IgD-negative memory B cell (primary cell): ENCODE results near the gene ACSS3. TPM values are rescaled to one million over a fixed set of nuclear protein-coding genes. Genes with fewer than 3 reads are reported as not detected.
"Not testable (repeated sequence)": the region's sequence is repeated elsewhere in the genome, so short reads cannot be mapped to it uniquely, and the experiment has no call there.

Experiments used
- H3K27ac Mint-ChIP-seq, 3 donors: one replicate each; pipeline ENCODE4 v1.8.0; 2020 to 2022; ENCODE audit warnings: mild to moderate bottlenecking in 3 of 3, mixed read lengths in 3 of 3, moderate library complexity in 1 of 3
- H3K27me3 Mint-ChIP-seq: one replicate; pipeline ENCODE4 v1.8.0; 2021; ENCODE audit warnings: mixed read lengths
- H3K36me3 Mint-ChIP-seq: one replicate; pipeline ENCODE4 v1.8.0; 2020; ENCODE audit warnings: mild to moderate bottlenecking, mixed read lengths
- H3K4me1 Mint-ChIP-seq, 3 donors: one replicate each; pipeline ENCODE4 v1.8.0; 2020 to 2022; ENCODE audit warnings: mixed read lengths in 3 of 3, mild to moderate bottlenecking in 1 of 3
- H3K4me3 Mint-ChIP-seq, 4 donors: one replicate each; pipeline ENCODE4 v1.8.0; 2020 to 2022; ENCODE audit warnings: mild to moderate bottlenecking in 4 of 4, mixed read lengths in 4 of 4, moderate library complexity in 3 of 4
- H3K9me3 Mint-ChIP-seq, 3 donors: one replicate each; pipeline ENCODE4 v1.8.0; 2020 to 2021; ENCODE audit warnings: mixed read lengths in 3 of 3, mild to moderate bottlenecking in 1 of 3
- polyA plus RNA-seq: library from polyadenylated mRNA; unstranded; fragments of 300-500 nt; fragmentation: Illumina TruSeq; gene quantifications from one replicate; pipeline ENCODE4 v1.2.3, GENCODE V29; 2021

Gene ACSS3
- not detected for polyA plus RNA-seq

GRCh38 chr12:81077686-81078441 lies at the start of gene ACSS3:
Gene ACSS3 (plus strand): TSS chr12:81078079. CDS start chr12:81078121, 42 bp downstream.
- H3K27me3 Mint-ChIP-seq = peaks cover 6% of the 10 kb centered on the region
- H3K4me1 Mint-ChIP-seq = no peaks in the 10 kb centered on the region
- peaks cover 0 to 12% (median 7%) of the 10 kb centered on the region in 3 donors for H3K9me3 Mint-ChIP-seq
- H3K27ac Mint-ChIP-seq = no peak within 1 kb of the TSS
- no peaks in the 10 kb centered on the region for H3K36me3 Mint-ChIP-seq
- H3K4me3 Mint-ChIP-seq = no peak within 1 kb of the TSS

DNA sequence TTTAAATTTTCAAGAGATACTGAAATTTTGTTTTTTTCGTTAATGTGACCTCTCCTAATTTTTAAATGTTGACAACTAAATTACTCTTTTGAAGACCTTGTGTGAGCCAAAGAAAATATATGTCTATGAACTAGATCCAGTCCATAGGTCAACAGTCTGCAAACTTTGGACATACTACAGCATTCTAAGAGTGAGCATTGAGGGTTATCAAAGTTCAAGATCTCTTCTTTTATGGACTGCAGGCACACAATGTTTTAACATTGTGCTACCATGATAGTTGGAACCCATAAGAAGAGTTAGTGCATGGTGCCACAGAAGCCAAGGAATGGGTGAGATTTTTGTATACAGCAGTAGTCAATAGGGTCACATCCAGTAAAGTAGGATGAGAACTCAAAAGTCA lies 43.0 kb upstream of the ACSS3 start:
- Mint-ChIP-seq H3K4me1 (no peaks in the 10 kb centered on the region), H3K36me3 (no peaks in the 10 kb centered on the region), H3K9me3 (peaks cover 0 to 3% (median 0%) of the 10 kb centered on the region in 3 donors), H3K27ac (no peak overlapping the region), H3K27me3 (no peaks in the 10 kb centered on the region), H3K4me3 (no peak overlapping the region)

GRCh38 chr12:81039231-81039630 lies 38.6 kb upstream of the ACSS3 start:
- Mint-ChIP-seq H3K4me1 (no peaks in the 10 kb centered on the region), H3K36me3 (no peaks in the 10 kb centered on the region), H3K4me3 (no peak overlapping the region), H3K27ac (no peak overlapping the region), H3K9me3 (peaks cover 0 to 6% (median 0%) of the 10 kb centered on the region in 3 donors), H3K27me3 (no peaks in the 10 kb centered on the region)

DNA sequence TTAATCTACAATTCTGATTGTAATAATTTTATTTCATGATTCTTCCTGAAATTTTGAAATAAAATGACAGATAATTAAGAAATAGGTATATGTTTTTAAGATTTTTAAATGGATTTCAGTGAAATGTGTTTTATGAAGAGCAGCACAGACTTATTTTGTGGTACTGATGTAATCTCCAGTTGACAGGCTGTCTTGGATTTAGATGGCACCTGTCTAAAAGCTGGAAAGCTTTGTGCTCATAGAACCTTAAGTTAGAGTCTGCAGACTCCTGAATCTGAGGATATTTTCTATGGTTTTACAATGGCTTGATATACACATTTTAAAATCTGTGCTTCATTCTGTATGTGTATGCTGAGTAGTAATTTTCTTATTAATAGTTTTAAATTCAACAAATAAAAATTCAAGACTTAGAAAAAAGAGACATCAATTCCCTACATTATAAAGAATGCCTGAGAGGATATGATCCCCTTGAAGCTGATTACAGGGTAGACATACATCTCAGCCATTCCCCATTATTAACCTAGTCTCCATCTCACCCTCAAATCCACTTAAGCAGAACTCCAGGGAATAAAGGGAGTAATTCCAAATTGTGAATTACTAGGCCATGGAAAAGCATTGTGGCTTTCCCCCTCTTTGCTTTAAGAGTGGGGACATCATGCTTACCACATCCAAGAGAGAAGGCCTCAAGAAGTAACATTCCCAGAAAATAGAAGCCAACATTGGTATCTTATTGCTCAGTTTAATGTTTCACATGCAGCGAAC lies 33.7 kb upstream of the ACSS3 start:
- Mint-ChIP-seq H3K36me3 (no peaks in the 10 kb centered on the region), H3K9me3 (peaks cover 2 to 22% (median 4%) of the 10 kb centered on the region in 3 donors), H3K4me3 (no peak overlapping the region), H3K27me3 (no peaks in the 10 kb centered on the region), H3K4me1 (no peaks in the 10 kb centered on the region), H3K27ac (no peak overlapping the region)

DNA sequence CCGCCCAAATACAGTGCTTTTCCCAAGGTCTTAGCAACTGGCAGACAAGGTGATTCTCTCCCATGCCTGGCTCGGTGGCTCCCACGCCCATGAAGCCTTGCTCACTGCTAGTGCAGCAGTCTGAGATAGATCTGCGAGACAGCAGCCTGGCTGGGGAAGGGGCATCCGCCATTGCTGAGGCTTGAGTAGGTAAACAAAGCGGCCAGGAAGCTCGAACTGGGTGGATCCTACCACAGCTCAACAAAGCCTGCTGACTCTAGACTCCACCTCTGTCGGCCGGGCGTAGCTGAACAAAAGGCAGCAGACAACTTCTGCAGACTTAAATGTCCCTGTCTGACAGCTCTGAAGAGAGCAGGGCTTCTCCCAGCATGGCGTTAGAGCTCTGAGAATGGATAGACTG lies 12.9 kb upstream of the ACSS3 start:
- H3K4me1 Mint-ChIP-seq, H3K9me3 Mint-ChIP-seq, H3K27ac Mint-ChIP-seq, H3K4me3 Mint-ChIP-seq, H3K27me3 Mint-ChIP-seq, H3K36me3 Mint-ChIP-seq: not testable (repeated sequence)

DNA sequence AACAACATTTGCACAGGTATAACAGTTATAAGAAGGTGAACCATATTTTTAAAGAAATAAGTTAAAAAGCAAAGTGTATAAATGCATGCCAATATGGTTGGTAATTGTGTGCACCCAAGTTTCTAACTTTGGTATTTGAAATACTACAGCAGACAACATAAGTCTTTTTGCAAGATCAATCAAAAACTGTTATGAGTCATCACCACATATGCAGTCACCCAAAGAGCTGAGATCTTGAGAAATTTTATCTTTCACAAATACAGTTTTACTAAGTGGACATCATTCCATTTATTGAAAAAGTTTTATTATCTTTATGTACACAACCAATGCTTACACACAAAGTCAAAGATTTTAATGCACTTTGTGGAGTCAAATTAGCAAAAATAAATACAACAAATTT lies 7.0 kb upstream of the ACSS3 start:
- Mint-ChIP-seq H3K4me1 (no peaks in the 10 kb centered on the region), H3K27ac (no peak overlapping the region), H3K4me3 (no peak overlapping the region), H3K27me3 (no peaks in the 10 kb centered on the region), H3K9me3 (peaks cover 3 to 9% (median 4%) of the 10 kb centered on the region in 3 donors), H3K36me3 (no peaks in the 10 kb centered on the region)

DNA sequence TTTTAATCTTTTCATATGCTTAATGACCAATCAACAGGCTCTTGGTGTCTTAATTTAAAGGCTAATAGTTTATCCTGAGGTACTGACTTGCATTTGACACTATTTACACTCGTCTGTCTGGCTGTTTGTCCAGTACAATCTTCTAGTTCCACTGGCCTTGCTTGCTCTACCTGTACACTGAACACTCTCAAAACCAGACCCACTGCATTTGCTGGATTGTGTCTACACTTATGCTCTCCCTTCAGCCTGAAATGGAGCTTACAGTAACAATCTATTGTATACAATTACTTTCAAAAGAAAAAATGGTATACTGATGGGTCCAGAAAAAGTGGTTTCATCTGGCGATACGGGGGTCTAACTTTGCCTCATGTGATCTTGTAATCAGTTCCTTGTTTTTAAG lies 2.3 kb upstream of the ACSS3 start:
- peaks cover 0 to 10% (median 4%) of the 10 kb centered on the region in 3 donors for H3K9me3 Mint-ChIP-seq
- no peak overlapping the region for H3K4me3 Mint-ChIP-seq

DNA sequence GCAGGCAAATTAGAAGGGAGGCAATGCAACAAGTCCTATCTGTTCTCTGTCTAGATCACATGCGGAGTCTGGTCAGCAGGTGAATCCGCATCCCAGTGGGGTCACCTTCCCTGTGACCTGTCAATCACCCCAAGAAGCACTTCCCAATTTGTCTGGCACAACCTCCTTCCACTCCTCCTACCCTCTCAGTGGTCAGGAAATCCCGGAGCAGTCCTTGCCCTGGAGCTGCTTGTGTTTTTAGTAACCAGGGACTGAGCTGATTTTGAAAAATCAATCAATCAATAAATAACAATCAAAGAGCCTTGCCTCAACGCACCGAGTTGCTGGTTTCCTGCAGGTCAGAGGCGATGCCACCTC lies 572 bp upstream of the ACSS3 start:
- Mint-ChIP-seq H3K9me3 (peaks cover 0 to 12% (median 4%) of the 10 kb centered on the region in 3 donors), H3K4me1 (no peaks in the 10 kb centered on the region), H3K4me3 (no peak overlapping the region), H3K27ac (no peak overlapping the region), H3K27me3 (peaks cover 6% of the 10 kb centered on the region), H3K36me3 (no peaks in the 10 kb centered on the region)

More for the DNA sequence above, 2.3 kb upstream of the ACSS3 start:
- H3K27me3 Mint-ChIP-seq = peaks cover 6% of the 10 kb centered on the region
- no peaks in the 10 kb centered on the region for H3K4me1 Mint-ChIP-seq
- no peaks in the 10 kb centered on the region for H3K36me3 Mint-ChIP-seq
- H3K27ac Mint-ChIP-seq = no peak overlapping the region

GRCh38 chr12:81078469-81079196 lies 754 bp downstream of the ACSS3 start:
- H3K27me3 Mint-ChIP-seq = peaks cover 6% of the 10 kb centered on the region
- H3K9me3 Mint-ChIP-seq = peaks cover 0 to 12% (median 7%) of the 10 kb centered on the region in 3 donors
- no peak overlapping the region for H3K27ac Mint-ChIP-seq
- no peaks in the 10 kb centered on the region for H3K36me3 Mint-ChIP-seq
- H3K4me3 Mint-ChIP-seq = no peak overlapping the region
- H3K4me1 Mint-ChIP-seq = no peaks in the 10 kb centered on the region

- peaks cover 3 to 12% (median 5%) of the 10 kb centered on the region in 3 donors for H3K9me3 Mint-ChIP-seq
- H3K27me3 Mint-ChIP-seq = peaks cover 6% of the 10 kb centered on the region
- no peaks in the 10 kb centered on the region for H3K4me1 Mint-ChIP-seq
- H3K4me3 Mint-ChIP-seq = no peak overlapping the region
- no peak overlapping the region for H3K27ac Mint-ChIP-seq
- no peaks in the 10 kb centered on the region for H3K36me3 Mint-ChIP-seq
These were observed 1.6 kb downstream of the ACSS3 start for GRCh38 chr12:81079280-81080076.

GRCh38 chr12:81080431-81080983 lies 2.6 kb downstream of the ACSS3 start:
- H3K36me3 Mint-ChIP-seq = no peaks in the 10 kb centered on the region
- H3K9me3 Mint-ChIP-seq = peaks cover 3 to 11% (median 5%) of the 10 kb centered on the region in 3 donors
- H3K4me1 Mint-ChIP-seq = no peaks in the 10 kb centered on the region
- H3K27me3 Mint-ChIP-seq = peaks cover 6% of the 10 kb centered on the region
- no peak overlapping the region for H3K4me3 Mint-ChIP-seq
- peak overlapping the region in 1 of 3 donors; percentile 60 for H3K27ac Mint-ChIP-seq

GRCh38 chr12:81081726-81082125 lies 3.8 kb downstream of the ACSS3 start:
- H3K27me3 Mint-ChIP-seq = peaks cover 6% of the 10 kb centered on the region
- H3K27ac Mint-ChIP-seq = no peak overlapping the region
- no peaks in the 10 kb centered on the region for H3K36me3 Mint-ChIP-seq
- no peaks in the 10 kb centered on the region for H3K4me1 Mint-ChIP-seq
- H3K4me3 Mint-ChIP-seq = no peak overlapping the region
- peaks cover 3 to 5% (median 4%) of the 10 kb centered on the region in 3 donors for H3K9me3 Mint-ChIP-seq

- Mint-ChIP-seq H3K36me3 (no peaks in the 10 kb centered on the region), H3K4me1 (no peaks in the 10 kb centered on the region), H3K27me3 (no peaks in the 10 kb centered on the region), H3K4me3 (no peak overlapping the region), H3K27ac (no peak overlapping the region), H3K9me3 (peaks cover 2 to 7% (median 5%) of the 10 kb centered on the region in 3 donors)
These were observed 5.1 kb downstream of the ACSS3 start for GRCh38 chr12:81083018-81083417.

DNA sequence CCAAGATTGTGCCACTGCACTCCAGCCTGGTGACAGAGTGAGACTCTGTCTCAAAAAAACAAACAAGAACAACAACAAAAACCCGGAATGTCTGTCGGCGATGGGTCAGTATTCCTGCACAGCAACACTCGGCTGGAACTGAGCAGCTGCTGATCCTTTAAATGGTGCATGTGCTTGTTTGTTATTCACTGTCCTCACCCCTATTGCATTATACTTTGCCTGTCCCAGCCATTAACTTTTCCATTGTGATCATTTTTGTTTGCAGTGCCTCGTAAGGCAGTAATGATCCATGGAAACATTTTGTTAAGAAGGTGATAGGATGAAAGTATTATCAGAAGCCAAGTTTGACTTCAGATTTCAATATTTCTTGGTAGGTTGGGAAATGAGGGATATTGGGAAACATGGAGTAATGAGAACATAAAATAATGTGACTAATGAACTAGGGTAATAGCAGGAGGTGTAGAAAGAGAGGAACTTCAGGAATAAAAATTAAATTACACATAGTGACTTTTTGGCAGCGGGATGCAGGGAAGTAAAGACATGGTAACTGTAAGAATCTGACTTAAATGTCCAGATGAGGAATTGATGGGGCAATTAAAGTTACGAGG lies 6.1 kb downstream of the ACSS3 start:
- Mint-ChIP-seq H3K4me3 (no peak overlapping the region), H3K27ac (no peak overlapping the region), H3K9me3 (peaks cover 2 to 8% (median 5%) of the 10 kb centered on the region in 3 donors), H3K4me1 (no peaks in the 10 kb centered on the region), H3K36me3 (no peaks in the 10 kb centered on the region), H3K27me3 (no peaks in the 10 kb centered on the region)
